Astrocyte (in vitro differentiated cells and primary cell): ENCODE results near the gene MOSMO. TPM values are rescaled to one million over a fixed set of nuclear protein-coding genes. Genes with fewer than 3 reads are reported as not detected.

ENCODE experiments used
- DNase-seq: peaks from one replicate; pipeline ENCODE4 v3.0.0-alpha.2; 2010; ENCODE audit warnings: low read depth
- FAIRE-seq: peaks from 2 replicates; lab custom pipeline; 2011; peaks lifted over from hg19 to GRCh38; lab: Jason Lieb, UNC
- H2AFZ ChIP-seq: 2 replicates; pipeline ENCODE4 v1.6.0; 2012; ENCODE audit warnings: low read depth, low read length, inconsistent platforms
- H3K27ac ChIP-seq: 2 replicates; pipeline ENCODE4 v1.5.1; 2011; ENCODE audit warnings: low read depth, low read length, inconsistent platforms
- H3K27me3 ChIP-seq: 2 replicates; pipeline ENCODE4 v1.6.0; 2011; ENCODE audit warnings: low read length, inconsistent platforms; ENCODE audit not compliant: insufficient read depth
- H3K36me3 ChIP-seq: 2 replicates; pipeline ENCODE4 v1.5.1; 2011; ENCODE audit warnings: low read length, inconsistent platforms; ENCODE audit not compliant: insufficient read depth
- H3K4me1 ChIP-seq: 2 replicates; pipeline ENCODE4 v1.5.1; 2011; ENCODE audit warnings: low read length, inconsistent platforms; ENCODE audit not compliant: insufficient read depth
- H3K4me2 ChIP-seq: 2 replicates; pipeline ENCODE4 v1.6.0; 2012; ENCODE audit warnings: low read length, inconsistent platforms
- H3K4me3 ChIP-seq: 2 replicates; pipeline ENCODE4 v1.5.1; 2011; ENCODE audit warnings: low read depth, mild to moderate bottlenecking, low read length, inconsistent platforms; ENCODE audit not compliant: insufficient read depth
- H3K79me2 ChIP-seq: 2 replicates; pipeline ENCODE4 v1.6.0; 2012; ENCODE audit warnings: mild to moderate bottlenecking, low read length, inconsistent platforms; ENCODE audit not compliant: insufficient read depth
- H3K9ac ChIP-seq: 2 replicates; pipeline ENCODE4 v1.6.0; 2012; ENCODE audit warnings: mild to moderate bottlenecking, low read length, inconsistent platforms
- H3K9me3 ChIP-seq: 2 replicates; pipeline ENCODE4 v1.5.1; 2012; ENCODE audit warnings: low read depth, mild to moderate bottlenecking, low read length, inconsistent platforms; ENCODE audit not compliant: insufficient read depth
- H4K20me1 ChIP-seq: 2 replicates; pipeline ENCODE4 v1.6.0; 2012; ENCODE audit warnings: low read length, inconsistent platforms; ENCODE audit not compliant: insufficient read depth
- H3K27ac Mint-ChIP-seq: one replicate; pipeline ENCODE4 v1.8.0; 2021; ENCODE audit warnings: mild to moderate bottlenecking, mixed read lengths; ENCODE audit not compliant: unreplicated experiment
- H3K27me3 Mint-ChIP-seq: one replicate; pipeline ENCODE4 v1.8.0; 2021; ENCODE audit warnings: low read depth, mixed read lengths; ENCODE audit not compliant: unreplicated experiment
- H3K36me3 Mint-ChIP-seq: one replicate; pipeline ENCODE4 v1.8.0; 2021; ENCODE audit warnings: low read depth, mixed read lengths; ENCODE audit not compliant: unreplicated experiment
- H3K4me1 Mint-ChIP-seq: one replicate; pipeline ENCODE4 v1.8.0; 2021; ENCODE audit warnings: low read depth, mixed read lengths; ENCODE audit not compliant: unreplicated experiment
- H3K4me3 Mint-ChIP-seq: one replicate; pipeline ENCODE4 v1.8.0; 2021; ENCODE audit warnings: mild to moderate bottlenecking, moderate library complexity, mixed read lengths; ENCODE audit not compliant: unreplicated experiment
- H3K9me3 Mint-ChIP-seq: one replicate; pipeline ENCODE4 v1.8.0; 2021; ENCODE audit warnings: mild to moderate bottlenecking, mixed read lengths; ENCODE audit not compliant: unreplicated experiment
- CTCF ChIP-seq: IDR thresholded peaks from 2 replicates; pipeline ENCODE4 v1.5.1; 2011; ENCODE audit warnings: low read depth, mild to moderate bottlenecking, inconsistent platforms, low read length, moderate library complexity; ENCODE audit not compliant: insufficient read depth
- EZH2 ChIP-seq: IDR thresholded peaks from 2 replicates; pipeline ENCODE4 v1.6.1; 2012; ENCODE audit warnings: mild to moderate bottlenecking, low read length, inconsistent platforms; ENCODE audit not compliant: insufficient read depth
- total RNA-seq: library from RNA; stranded (reverse); gene quantifications from 2 replicates; pipeline ENCODE4 v1.2.1, GENCODE V29; 2021

MOSMO gene
- total RNA-seq, 1 donor from 2014 or later = 11.5 TPM

GRCh38 chr16:21973945-21974344, 34.0 kb upstream of the MOSMO start:
- Histone ChIP-seq H2AFZ (no peak overlapping the region), H3K9ac (no peak overlapping the region), H3K27ac (no peak overlapping the region), H3K4me2 (no peak overlapping the region), H4K20me1 (peaks cover 6% of the 10 kb centered on the region), H3K79me2 (no peaks in the 10 kb centered on the region), H3K36me3 (peaks cover 78% of the 10 kb centered on the region), H3K9me3 (no peaks in the 10 kb centered on the region), H3K4me3 (no peak overlapping the region), H3K4me1 (no peaks in the 10 kb centered on the region), H3K27me3 (no peaks in the 10 kb centered on the region)
- H3K27ac Mint-ChIP-seq = no peak overlapping the region
- H3K4me1 Mint-ChIP-seq = no peaks in the 10 kb centered on the region
- H3K27me3 Mint-ChIP-seq = no peaks in the 10 kb centered on the region
- FAIRE-seq (no peak), DNase-seq (no peak)
- no peaks in the 10 kb centered on the region for H3K9me3 Mint-ChIP-seq
- no peak overlapping the region for H3K4me3 Mint-ChIP-seq
- TF ChIP-seq CTCF (no peak), EZH2 (no peak)
- H3K36me3 Mint-ChIP-seq = peaks cover 9% of the 10 kb centered on the region

- H4K20me1 ChIP-seq = peaks cover 12% of the 10 kb centered on the region
- H3K36me3 ChIP-seq = peaks cover 78% of the 10 kb centered on the region
- no peaks in the 10 kb centered on the region for H3K79me2 ChIP-seq
- no peaks in the 10 kb centered on the region for H3K27me3 Mint-ChIP-seq
- H3K27ac ChIP-seq = no peak overlapping the region
- FAIRE-seq (no peak), DNase-seq (no peak)
- no peaks in the 10 kb centered on the region for H3K9me3 Mint-ChIP-seq
- no peak overlapping the region for H3K27ac Mint-ChIP-seq
- TF ChIP-seq EZH2 (no peak), CTCF (no peak)
- H3K9me3 ChIP-seq = no peaks in the 10 kb centered on the region
- H3K27me3 ChIP-seq = no peaks in the 10 kb centered on the region
- H3K4me1 Mint-ChIP-seq = no peaks in the 10 kb centered on the region
- H3K4me2 ChIP-seq = no peak overlapping the region
- H3K4me1 ChIP-seq = no peaks in the 10 kb centered on the region
- H3K36me3 Mint-ChIP-seq = peaks cover 11% of the 10 kb centered on the region
- no peak overlapping the region for H3K9ac ChIP-seq
- H3K4me3 ChIP-seq = no peak overlapping the region
- H2AFZ ChIP-seq = no peak overlapping the region
- no peak overlapping the region for H3K4me3 Mint-ChIP-seq
Observed at GRCh38 chr16:21980032-21980431, 27.9 kb upstream of the MOSMO start.

GRCh38 chr16:21982108-21982507, 25.8 kb upstream of the MOSMO start:
- Histone ChIP-seq H3K27ac (no peak overlapping the region), H2AFZ (no peak overlapping the region), H3K4me1 (no peaks in the 10 kb centered on the region), H3K79me2 (no peaks in the 10 kb centered on the region), H3K9me3 (no peaks in the 10 kb centered on the region), H3K27me3 (no peaks in the 10 kb centered on the region), H3K36me3 (peaks cover 66% of the 10 kb centered on the region), H3K4me3 (no peak overlapping the region), H4K20me1 (peaks cover 16% of the 10 kb centered on the region), H3K4me2 (no peak overlapping the region), H3K9ac (no peak overlapping the region)
- H3K27me3 Mint-ChIP-seq = no peaks in the 10 kb centered on the region
- peaks cover 15% of the 10 kb centered on the region for H3K36me3 Mint-ChIP-seq
- no peak overlapping the region for H3K27ac Mint-ChIP-seq
- DNase-seq (no peak), FAIRE-seq (no peak)
- no peak overlapping the region for H3K4me3 Mint-ChIP-seq
- H3K9me3 Mint-ChIP-seq = no peaks in the 10 kb centered on the region
- no peaks in the 10 kb centered on the region for H3K4me1 Mint-ChIP-seq
- TF ChIP-seq CTCF (no peak), EZH2 (no peak)
